ENCODE results near the gene PROM2. TPM values are rescaled to one million over a fixed set of nuclear protein-coding genes. Genes with fewer than 3 reads are reported as not detected.

PROM2 gene
- total and polyA plus RNA-seq, 11 donors: 0.35 to 1.9 (median 1.1) TPM

GRCh38 chr2:95315801-95316411 lies 41.7 kb downstream of the PROM2 start:
- intact Hi-C loops (cut with DNase I): loop anchor here in 8 of 10 donors (1.0 to 10.0 kb wide), 6 partner anchors 81 to 124 kb away; no protein-coding TSS in a partner anchor
- H3K4me1 ChIP-seq: no peaks in the 10 kb centered on the region
- H3K27ac ChIP-seq: no peak overlapping the region
- H3K4me3 ChIP-seq: no peak overlapping the region
- no peaks in the 10 kb centered on the region for H3K9me3 ChIP-seq
- H3K36me3 ChIP-seq: no peaks in the 10 kb centered on the region
- TF ChIP-seq POLR2A (IDR thresholded peaks at IDR 0.05) (no peak), CTCF (IDR thresholded peaks at IDR 0.05) (no peak)
- WGBS, 4 donors: 85% methylated on average over 14 to 19 of the region's 19 CpGs
- DNase-seq: peak in 1 of 5 donors; percentile 24
- no peak for ATAC-seq
- H3K27me3 ChIP-seq: peaks cover 0 to 9% (median 0%) of the 10 kb centered on the region in 9 donors

DNA sequence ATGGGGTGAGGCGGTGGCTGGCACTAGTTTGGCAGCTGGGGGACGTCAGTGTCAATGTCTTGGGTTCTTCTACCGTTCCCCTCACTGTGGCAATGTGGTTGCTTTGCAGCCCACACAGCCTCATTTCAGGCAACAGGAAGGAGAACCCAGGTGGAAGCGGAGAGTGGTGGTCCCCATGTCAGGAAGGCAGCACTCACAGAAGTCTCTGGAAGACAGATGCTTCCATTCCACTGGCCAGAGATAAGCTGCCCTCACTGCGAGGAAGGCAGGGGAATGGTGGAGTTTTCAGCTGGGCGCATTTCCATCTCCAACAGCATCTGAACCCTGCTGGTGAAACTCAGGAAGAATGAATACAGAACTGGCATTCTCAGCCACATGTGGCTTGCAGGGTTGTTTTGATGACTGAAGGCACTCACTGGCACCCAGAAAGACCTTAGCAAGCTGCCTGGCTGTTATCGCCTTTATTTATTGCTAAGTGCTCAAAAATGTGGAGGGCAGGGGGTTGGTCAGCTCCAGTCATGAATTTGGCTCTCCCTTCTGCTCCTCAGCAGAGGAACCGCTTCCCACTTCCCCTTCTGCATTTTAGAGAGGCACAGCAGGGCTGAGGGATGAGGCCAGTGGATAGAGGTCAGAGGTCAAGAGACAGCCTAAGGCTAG lies 42.3 kb downstream of the PROM2 start:
- 68 to 78% (median 74%) methylated on average over 8 of the region's 8 CpGs for WGBS, 4 donors
- DNase-seq (peak in 1 of 5 donors; percentile 10), ATAC-seq (no peak)
- H3K4me3 ChIP-seq: no peak overlapping the region
- H3K27ac ChIP-seq: no peak overlapping the region
- intact Hi-C loops (cut with DNase I): loop anchor here in 6 of 10 donors (5.0 to 10.0 kb wide), 4 partner anchors 82 to 124 kb away; no protein-coding TSS in a partner anchor
- H3K4me1 ChIP-seq: no peaks in the 10 kb centered on the region
- no peak for TF ChIP-seq POLR2A (IDR thresholded peaks at IDR 0.05)
- no peak for TF ChIP-seq CTCF (IDR thresholded peaks at IDR 0.05)
- peaks cover 0 to 8% (median 0%) of the 10 kb centered on the region in 9 donors for H3K27me3 ChIP-seq
- no peaks in the 10 kb centered on the region for H3K9me3 ChIP-seq
- no peaks in the 10 kb centered on the region for H3K36me3 ChIP-seq

DNA sequence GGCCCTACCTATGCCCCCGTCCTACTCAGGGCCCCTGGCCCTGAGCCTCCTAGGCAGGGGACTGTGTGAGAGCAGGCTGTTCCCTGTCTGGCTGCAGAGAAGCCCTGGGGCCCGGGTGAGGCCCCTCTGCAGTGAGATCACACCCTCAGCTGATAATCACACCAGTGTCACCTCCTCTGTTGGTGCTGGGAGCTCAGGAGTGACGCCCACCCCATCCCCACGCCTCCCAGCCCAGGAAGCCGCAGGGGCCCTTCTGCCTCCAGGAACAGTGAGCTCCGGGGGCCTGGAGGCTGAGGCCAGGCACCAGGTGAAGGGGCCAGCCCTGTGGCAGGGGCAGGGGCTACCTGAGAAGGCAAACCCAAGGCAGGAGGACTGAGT lies 42.9 kb downstream of the PROM2 start:
- WGBS, 4 donors: 44 to 62% (median 56%) methylated on average over 2 to 6 of the region's 6 CpGs
- Histone ChIP-seq H3K4me1 (no peaks in the 10 kb centered on the region), H3K27me3 (peaks cover 0 to 3% (median 0%) of the 10 kb centered on the region in 9 donors), H3K4me3 (no peak overlapping the region), H3K36me3 (no peaks in the 10 kb centered on the region), H3K27ac (no peak overlapping the region), H3K9me3 (no peaks in the 10 kb centered on the region)
- ATAC-seq: no peak
- intact Hi-C loops (cut with DNase I): loop anchor here in 6 of 10 donors (5.0 to 10.0 kb wide), 4 partner anchors 82 to 125 kb away; no protein-coding TSS in a partner anchor
- TF ChIP-seq CTCF (IDR thresholded peaks at IDR 0.05) (no peak), POLR2A (IDR thresholded peaks at IDR 0.05) (no peak)
- peak in 1 of 5 donors; percentile 28 for DNase-seq

- WGBS, 4 donors: 84 to 92% (median 89%) methylated on average over 8 to 12 of the region's 12 CpGs
- Histone ChIP-seq H3K9me3 (no peaks in the 10 kb centered on the region), H3K36me3 (no peaks in the 10 kb centered on the region), H3K4me1 (no peaks in the 10 kb centered on the region), H3K27me3 (no peaks in the 10 kb centered on the region), H3K27ac (no peak overlapping the region), H3K4me3 (no peak overlapping the region)
- intact Hi-C loops (cut with DNase I): loop anchor here in 6 of 10 donors (5.0 to 10.0 kb wide), 4 partner anchors 83 to 126 kb away; no protein-coding TSS in a partner anchor
- TF ChIP-seq POLR2A (IDR thresholded peaks at IDR 0.05): no peak
- ATAC-seq (no peak), DNase-seq (peak in 1 of 5 donors; percentile 19)
Measured at GRCh38 chr2:95317665-95318425, 43.6 kb downstream of the PROM2 start.
